Measurements from ENCODE around the gene RNF13.

- no peak for TF ChIP-seq POLR2AphosphoS5 (IDR thresholded peaks at IDR 0.05; ENCODE audit: low read depth, low read length)
- TF ChIP-seq TAF1 (IDR thresholded peaks at IDR 0.05; ENCODE audit: borderline replicate concordance, insufficient read depth, low read length), result no peak
- no peak for TF ChIP-seq REST (IDR thresholded peaks at IDR 0.05; ENCODE audit: insufficient read depth in 1 of 2, low read depth in 2 of 2, low read length in 2 of 2)
- no peak for TF ChIP-seq SIN3A (IDR thresholded peaks at IDR 0.05; ENCODE audit: borderline replicate concordance, insufficient read depth, low read length)
- TF ChIP-seq FOXP2 (optimal IDR thresholded peaks at IDR 0.05; ENCODE audit: borderline replicate concordance, extremely low read depth, extremely low read length, insufficient read depth), result no peak
These were observed 38.0 kb downstream of the RNF13 start for GRCh38 chr3:149850787-149851584.
